ENCODE measurements around the gene ETHE1. TPM values are rescaled to one million over a fixed set of nuclear protein-coding genes. Genes with fewer than 3 reads are reported as not detected.
"Not testable (repeated sequence)": the region's sequence is repeated elsewhere in the genome, so short reads cannot be mapped to it uniquely, and the experiment has no call there.

Gene ETHE1
- total RNA-seq, 1 experiment from 2014 or later = 293 TPM

- DNase-seq (ENCODE audit: low read depth) = no peak
- in situ Hi-C loops (cut with HindIII; ENCODE audit: low pct_unique_long_range_greater_than_20kb, low sequenced_read_pairs) = no loop called here
These were observed 27.4 kb upstream of the ETHE1 start for GRCh38 chr19:43554317-43554895.

GRCh38 chr19:43553656-43554055, 26.7 kb upstream of the ETHE1 start:
- in situ Hi-C loops (cut with HindIII; ENCODE audit: low pct_unique_long_range_greater_than_20kb, low sequenced_read_pairs) = no loop called here
- DNase-seq (ENCODE audit: low read depth) = no peak

- no peak for DNase-seq (ENCODE audit: low read depth)
- in situ Hi-C loops (cut with HindIII; ENCODE audit: low pct_unique_long_range_greater_than_20kb, low sequenced_read_pairs) = no loop called here
These were observed 25.6 kb upstream of the ETHE1 start for GRCh38 chr19:43552616-43553015.

GRCh38 chr19:43552198-43552450, 25.1 kb upstream of the ETHE1 start:
- DNase-seq (ENCODE audit: low read depth) = no peak
- in situ Hi-C loops (cut with HindIII; ENCODE audit: low pct_unique_long_range_greater_than_20kb, low sequenced_read_pairs) = no loop called here

DNA sequence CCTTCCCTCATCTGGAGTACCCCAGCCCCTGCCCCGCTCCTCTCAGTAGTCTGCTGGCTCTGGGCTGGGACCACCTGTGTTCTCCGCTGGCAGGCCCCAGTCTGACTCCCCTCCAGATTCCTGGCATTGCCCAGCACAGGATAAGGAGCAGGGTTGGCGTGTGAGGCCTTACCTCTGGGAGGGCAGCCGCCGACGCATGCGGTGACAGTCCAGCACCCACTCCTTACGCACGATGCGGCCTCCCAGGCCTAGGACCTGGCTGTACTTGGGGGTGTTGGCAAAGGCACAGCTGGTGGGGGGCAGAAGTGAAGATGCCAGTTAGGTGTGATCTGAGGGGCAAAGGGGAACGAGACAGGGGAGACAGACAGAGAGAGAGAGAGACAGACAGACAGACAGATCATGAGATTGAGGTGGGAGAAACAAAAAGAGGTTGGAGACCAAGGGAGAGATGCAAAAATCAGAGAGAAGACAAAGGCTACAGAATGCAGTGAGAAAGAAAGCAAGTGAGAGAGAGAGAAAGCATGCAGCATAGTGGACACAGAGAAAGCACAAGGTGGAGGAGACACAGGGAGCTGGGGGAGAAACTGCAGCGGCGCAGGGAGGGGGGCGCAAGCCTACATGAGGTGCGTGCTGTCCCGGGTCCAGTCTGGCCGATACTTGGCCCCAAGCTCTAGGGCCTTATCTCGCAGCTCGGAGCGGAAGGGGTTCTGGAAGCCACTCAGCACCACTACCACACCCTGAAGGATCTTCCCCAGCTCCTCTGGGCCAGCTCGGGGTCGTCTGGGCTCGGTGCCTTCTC, 24.6 kb upstream of the ETHE1 start:
- in situ Hi-C loops (cut with HindIII; ENCODE audit: low pct_unique_long_range_greater_than_20kb, low sequenced_read_pairs) = no loop called here
- DNase-seq (ENCODE audit: low read depth) = no peak

- in situ Hi-C loops (cut with HindIII; ENCODE audit: low pct_unique_long_range_greater_than_20kb, low sequenced_read_pairs) = loop anchor here (25.0 kb wide), 1 partner anchor 111 kb away; no protein-coding TSS in a partner anchor
- DNase-seq (ENCODE audit: low read depth) = no peak
These were observed 21.7 kb upstream of the ETHE1 start for GRCh38 chr19:43548706-43549105.

DNA sequence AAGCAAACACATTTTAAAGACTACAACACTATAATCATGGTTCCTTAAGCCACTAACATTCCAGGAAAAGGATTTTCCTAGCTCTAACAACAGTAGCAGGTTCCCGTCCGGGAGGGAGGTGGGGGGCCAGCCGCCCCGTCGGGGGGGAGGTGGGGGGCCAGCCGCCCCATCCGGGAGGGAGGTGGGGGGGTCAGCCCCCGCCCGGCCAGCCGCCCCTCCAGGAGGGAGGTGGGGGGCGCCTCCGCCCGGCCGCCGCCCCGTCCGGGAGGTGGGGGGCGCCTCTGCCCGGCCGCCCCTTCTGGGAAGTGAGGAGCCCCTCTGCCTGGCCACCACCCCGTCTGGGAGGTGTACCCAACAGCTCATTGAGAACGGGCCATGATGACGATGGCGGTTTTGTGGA, 20.9 kb upstream of the ETHE1 start:
- in situ Hi-C loops (cut with HindIII; ENCODE audit: low pct_unique_long_range_greater_than_20kb, low sequenced_read_pairs) = loop anchor here (25.0 kb wide), 1 partner anchor 111 kb away; no protein-coding TSS in a partner anchor
- DNase-seq (ENCODE audit: low read depth) = not testable (repeated sequence)

DNA sequence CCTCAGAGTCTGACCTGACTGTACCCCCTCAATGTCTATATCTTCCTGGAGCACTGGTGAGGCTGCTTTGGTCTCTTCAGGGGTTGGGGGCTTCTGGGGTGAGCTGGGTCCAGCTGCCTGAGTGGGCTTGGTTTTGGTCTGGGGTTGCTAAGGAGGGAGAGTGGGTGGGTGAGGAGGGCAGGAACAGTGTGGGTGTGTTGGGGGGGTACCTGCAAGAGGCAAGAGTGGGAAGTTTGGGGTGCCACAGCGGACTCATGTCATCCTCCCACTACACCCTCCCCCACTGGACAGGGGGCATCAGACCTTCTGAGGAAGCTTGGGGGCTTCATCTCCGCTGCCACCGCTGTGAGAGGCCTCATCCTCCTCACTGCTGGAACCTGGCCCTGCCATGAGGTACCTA, 19.6 kb upstream of the ETHE1 start:
- in situ Hi-C loops (cut with HindIII; ENCODE audit: low pct_unique_long_range_greater_than_20kb, low sequenced_read_pairs) = loop anchor here (25.0 kb wide), 1 partner anchor 109 kb away; no protein-coding TSS in a partner anchor
- DNase-seq (ENCODE audit: low read depth) = no peak

- no peak for DNase-seq (ENCODE audit: low read depth)
- in situ Hi-C loops (cut with HindIII; ENCODE audit: low pct_unique_long_range_greater_than_20kb, low sequenced_read_pairs) = loop anchor here (25.0 kb wide), 1 partner anchor 109 kb away; no protein-coding TSS in a partner anchor
These were observed 19.0 kb upstream of the ETHE1 start for GRCh38 chr19:43545981-43546380.

DNA sequence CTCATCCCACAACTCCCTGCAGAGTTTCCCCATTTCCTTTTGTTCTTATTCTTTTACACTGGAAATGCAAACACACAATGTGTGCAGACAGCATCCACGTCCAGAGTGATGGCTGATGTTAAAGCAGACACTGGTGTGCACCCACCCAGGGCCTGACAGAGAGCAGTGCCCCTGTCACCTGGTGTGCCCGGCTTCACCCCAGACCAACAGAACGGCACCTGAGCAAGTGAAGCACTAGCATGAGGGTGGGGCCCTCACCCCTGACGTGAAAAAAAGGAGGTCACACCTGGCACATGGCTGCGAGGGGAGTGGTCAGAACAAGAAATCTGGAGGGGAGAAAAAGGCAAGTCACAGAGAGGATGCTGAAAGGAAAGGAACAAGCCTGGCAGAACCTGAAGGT, 18.3 kb upstream of the ETHE1 start:
- no peak for DNase-seq (ENCODE audit: low read depth)
- in situ Hi-C loops (cut with HindIII; ENCODE audit: low pct_unique_long_range_greater_than_20kb, low sequenced_read_pairs) = loop anchor here (25.0 kb wide), 1 partner anchor 108 kb away; no protein-coding TSS in a partner anchor

GRCh38 chr19:43544077-43544476, 17.1 kb upstream of the ETHE1 start:
- no peak for DNase-seq (ENCODE audit: low read depth)
- in situ Hi-C loops (cut with HindIII; ENCODE audit: low pct_unique_long_range_greater_than_20kb, low sequenced_read_pairs) = loop anchor here (25.0 kb wide), 1 partner anchor 107 kb away; no protein-coding TSS in a partner anchor

DNA sequence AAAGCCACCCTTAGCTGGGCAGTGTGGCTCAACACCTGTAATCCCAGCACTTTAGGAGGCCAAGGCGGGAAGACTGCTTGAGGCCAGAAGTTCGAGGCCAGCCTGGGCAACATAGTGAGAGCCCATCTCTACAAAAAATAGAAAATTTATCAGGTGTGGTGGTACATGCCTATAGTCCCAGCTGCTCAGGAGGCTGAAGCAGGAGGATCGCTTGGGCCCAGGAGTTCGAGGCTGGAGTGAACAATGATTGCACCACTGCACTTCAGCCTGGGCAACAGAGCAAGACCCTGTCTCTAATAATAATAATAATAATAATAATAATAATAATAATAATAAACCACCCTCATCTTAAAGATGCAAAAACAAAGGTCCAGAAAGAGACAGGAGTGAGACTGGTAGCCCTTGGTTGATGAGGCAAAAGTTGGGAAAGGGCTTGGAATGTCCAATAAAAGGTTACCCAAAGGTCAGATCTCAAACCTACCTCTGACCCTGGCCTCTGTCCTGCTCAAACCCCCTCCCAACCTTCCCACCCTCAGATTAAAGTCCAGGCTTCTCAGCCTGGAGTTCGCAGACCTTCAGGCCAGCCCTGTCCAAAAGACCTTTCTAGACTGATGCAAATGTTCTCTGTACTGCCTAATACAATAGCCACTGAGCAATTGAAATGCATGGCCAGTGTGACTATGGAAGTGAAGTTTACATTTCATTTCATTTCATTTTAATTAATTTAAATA, 15.1 kb upstream of the ETHE1 start:
- in situ Hi-C loops (cut with HindIII; ENCODE audit: low pct_unique_long_range_greater_than_20kb, low sequenced_read_pairs) = loop anchor here (25.0 kb wide), 1 partner anchor 105 kb away; no protein-coding TSS in a partner anchor
- DNase-seq (ENCODE audit: low read depth) = no peak

GRCh38 chr19:43540381-43540780, 13.4 kb upstream of the ETHE1 start:
- in situ Hi-C loops (cut with HindIII; ENCODE audit: low pct_unique_long_range_greater_than_20kb, low sequenced_read_pairs) = loop anchor here (25.0 kb wide), 1 partner anchor 103 kb away; no protein-coding TSS in a partner anchor
- no peak for DNase-seq (ENCODE audit: low read depth)

DNA sequence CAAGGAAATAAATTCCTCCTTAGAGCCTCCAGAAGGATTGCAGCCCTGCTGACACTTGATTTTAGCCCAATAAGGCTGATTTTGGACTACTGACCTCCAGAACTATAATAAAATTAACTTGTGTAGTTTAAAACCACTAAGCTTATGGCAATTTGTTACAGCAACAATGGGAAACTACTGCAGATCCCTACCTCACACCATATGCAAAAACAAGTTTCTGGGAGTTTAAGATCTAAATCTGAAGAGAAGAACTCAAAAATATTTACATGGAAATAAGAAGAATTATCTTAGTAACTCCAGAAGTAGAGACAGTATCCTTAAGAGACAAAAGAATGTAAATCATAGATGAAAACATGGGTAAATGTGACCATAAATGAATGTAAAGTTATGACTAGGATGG, 11.9 kb upstream of the ETHE1 start:
- no peak for DNase-seq (ENCODE audit: low read depth)
- in situ Hi-C loops (cut with HindIII; ENCODE audit: low pct_unique_long_range_greater_than_20kb, low sequenced_read_pairs) = loop anchor here (25.0 kb wide), 1 partner anchor 102 kb away; no protein-coding TSS in a partner anchor

- in situ Hi-C loops (cut with HindIII; ENCODE audit: low pct_unique_long_range_greater_than_20kb, low sequenced_read_pairs) = loop anchor here (25.0 kb wide), 1 partner anchor 98 kb away; no protein-coding TSS in a partner anchor
- DNase-seq (ENCODE audit: low read depth) = no peak
These were observed 8.1 kb upstream of the ETHE1 start for GRCh38 chr19:43534816-43535761.

DNA sequence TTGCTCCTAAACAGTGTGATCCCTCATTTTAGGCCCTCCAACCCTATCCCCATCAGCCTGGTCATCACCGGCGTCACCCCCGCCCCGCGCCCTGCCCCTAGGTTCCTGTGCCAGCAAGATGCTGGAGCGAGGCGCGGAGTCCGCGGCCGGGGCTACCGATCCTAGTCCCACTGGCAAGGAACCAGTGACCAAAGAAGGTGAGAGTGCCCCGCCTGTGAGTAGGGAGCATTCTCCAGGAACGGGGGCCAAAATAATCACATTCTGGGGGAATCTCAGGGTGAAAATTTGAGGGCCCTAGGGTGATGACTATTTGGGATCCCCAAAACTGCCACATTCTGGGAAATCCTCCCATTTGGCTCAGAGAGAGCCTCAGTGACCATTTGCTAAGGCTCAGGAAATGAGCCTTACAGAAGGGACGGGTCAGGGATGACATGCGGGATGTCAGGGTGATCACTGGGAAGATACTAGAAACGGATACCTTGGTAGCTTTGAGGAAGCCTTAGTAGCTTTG, 7.4 kb upstream of the ETHE1 start:
- in situ Hi-C loops (cut with HindIII; ENCODE audit: low pct_unique_long_range_greater_than_20kb, low sequenced_read_pairs) = loop anchor here (25.0 kb wide), 1 partner anchor 97 kb away; no protein-coding TSS in a partner anchor
- no peak for DNase-seq (ENCODE audit: low read depth)

DNA sequence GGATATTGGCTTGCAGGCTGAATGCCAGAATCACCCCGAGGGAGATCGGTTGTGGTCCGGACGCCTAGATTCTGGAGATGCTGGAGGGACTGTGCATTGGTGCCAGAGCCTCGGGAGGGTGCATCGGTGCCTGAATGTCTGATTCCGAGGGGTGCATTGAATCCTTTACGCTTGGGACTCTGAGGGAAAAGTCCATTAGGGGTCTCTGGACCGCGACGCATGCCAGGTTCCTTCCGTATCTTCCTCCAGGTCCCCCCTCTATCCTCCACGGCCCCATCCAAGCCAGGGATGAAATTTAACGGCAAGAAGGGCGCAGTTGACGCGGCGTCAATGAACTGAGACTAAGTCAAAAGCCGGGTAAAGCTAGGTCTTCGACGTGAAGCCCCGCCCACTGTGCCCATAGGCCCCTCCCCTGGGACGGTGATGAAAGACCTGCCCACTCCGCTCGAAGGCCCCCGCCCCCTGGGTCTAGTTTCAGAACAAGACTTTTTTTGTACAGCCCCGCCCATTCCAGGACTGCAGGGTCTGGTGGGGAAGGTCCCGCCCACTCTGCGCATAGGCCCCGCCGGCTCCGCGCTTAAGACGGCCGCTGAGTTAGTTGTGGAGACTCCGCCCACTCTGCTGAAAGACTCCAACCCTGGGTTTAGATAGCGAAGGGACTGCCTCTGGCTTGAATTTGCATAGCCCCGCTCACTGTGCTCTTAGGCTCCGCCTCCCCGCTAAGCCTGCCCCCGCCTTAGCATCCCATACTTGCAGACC, 6.7 kb upstream of the ETHE1 start:
- in situ Hi-C loops (cut with HindIII; ENCODE audit: low pct_unique_long_range_greater_than_20kb, low sequenced_read_pairs) = loop anchor here (25.0 kb wide), 1 partner anchor 96 kb away; no protein-coding TSS in a partner anchor
- peak; percentile 100 for DNase-seq (ENCODE audit: low read depth)

Data from Caki2 (cell line).